Kasumi-1 (cell line): ENCODE measurements around the gene ADAMTS16.

Source experiments
- DNase-seq, 2 experiments: peaks; one replicate each; lab custom pipeline; 2025; lab: John Stamatoyannopoulos, UW

The ADAMTS16 gene

DNA sequence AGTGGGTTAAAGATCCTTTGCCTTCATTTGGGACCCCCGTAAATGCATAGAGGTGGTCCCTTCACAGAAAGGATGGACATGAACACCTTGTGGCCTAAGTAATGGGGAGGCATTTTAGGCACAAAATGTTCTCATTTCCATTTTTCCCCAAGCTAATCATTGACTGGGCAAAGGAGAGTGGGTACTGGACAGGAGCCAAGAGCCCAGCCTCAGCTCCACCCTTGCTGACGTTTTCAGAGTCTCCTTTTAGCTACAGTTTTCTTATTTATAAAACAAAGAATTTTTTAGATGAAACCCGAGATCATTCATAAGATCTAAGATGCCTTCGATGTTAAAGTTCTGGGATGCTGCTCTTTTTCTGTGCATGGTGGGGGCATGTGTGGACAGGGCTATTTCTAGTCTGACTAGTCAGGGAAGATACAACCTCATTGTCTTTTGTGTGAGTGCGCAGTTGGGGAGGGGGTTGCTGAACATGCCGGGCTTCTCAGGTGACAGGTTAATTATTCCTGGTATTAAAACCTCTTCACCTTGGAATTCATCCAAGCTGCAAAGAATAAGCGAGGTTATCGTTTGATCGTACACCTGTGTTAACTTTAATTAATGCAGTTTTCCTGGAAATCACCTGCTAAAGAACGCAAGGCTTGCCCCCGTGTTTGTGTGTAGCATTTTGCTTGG lies 48.4 kb downstream of the ADAMTS16 start:
- DNase-seq = no peak

DNA sequence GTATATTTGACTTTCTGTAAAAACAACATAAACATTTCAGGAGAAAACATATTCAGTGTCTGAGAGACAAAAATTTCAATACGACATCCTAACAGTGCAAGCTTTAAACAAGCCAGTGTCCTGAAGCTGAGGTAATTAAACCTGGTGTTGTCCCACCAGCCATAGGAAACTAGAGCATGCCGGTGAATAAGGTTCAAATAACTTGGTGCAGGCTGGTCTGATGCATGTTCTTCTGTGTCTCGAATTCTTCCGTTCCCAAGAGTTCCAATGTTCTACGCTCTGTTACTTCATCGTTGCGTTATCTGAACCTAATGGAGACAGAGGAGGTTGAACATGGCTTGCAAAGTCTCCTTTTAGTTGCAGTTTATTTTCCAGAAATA lies 48.9 kb downstream of the ADAMTS16 start:
- no peak for DNase-seq

GRCh38 chr5:5191906-5192305 lies 51.8 kb downstream of the ADAMTS16 start:
- DNase-seq = no peak

DNA sequence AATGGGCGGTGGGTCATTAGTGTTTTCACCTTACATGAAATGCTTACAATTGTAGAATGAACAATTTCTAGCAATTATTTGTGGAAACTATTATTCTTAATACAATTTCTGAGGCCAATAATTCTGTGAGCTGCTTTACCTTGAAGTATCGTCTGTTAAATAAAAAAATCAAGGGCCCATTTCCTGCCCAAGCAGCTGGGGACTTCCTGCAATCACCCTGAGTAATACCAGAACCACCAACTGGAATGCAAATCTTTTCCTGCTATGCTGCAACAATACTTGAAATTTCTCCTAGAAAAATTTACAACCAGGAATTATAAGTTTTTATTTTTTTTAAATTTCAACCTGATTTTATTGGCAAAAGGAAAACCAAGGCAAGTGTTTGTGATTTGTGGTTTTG lies 52.6 kb downstream of the ADAMTS16 start:
- no peak for DNase-seq

DNA sequence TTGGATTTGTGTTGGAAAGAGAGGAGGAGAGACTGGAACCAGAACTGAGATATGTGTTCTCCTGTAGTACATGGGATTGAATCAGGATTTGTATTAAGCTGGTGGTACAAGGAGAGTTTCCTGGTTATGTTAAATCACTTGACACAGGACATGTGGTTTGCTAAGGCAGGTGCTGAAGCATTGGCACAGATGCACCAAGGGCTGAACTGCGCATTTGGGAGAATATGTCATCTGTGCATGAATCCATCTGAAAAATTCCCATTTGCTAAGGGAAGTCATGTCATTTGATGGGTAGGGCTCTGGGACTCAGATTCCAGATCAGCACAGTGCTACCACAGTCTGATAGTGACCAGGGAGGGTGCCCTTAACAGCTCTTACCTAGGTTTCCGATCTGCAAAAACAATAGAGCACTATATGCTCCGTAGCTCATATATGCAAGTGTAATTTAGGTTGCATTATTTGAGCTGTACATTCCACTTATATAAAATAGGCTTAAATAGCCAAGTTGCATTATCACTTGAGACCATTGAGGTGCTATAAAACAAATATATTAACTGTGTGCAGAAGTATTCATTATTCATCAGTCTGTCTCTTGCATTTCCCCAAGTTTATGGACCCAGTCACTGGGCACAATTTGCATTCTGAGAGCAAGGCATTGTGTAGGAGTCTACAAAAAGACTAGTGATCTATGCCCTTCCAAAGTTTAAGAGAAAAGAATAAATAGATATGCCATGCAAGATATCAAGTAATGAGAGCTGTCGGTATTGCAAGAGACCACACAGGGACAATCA lies 55.2 kb downstream of the ADAMTS16 start:
- DNase-seq = no peak

DNA sequence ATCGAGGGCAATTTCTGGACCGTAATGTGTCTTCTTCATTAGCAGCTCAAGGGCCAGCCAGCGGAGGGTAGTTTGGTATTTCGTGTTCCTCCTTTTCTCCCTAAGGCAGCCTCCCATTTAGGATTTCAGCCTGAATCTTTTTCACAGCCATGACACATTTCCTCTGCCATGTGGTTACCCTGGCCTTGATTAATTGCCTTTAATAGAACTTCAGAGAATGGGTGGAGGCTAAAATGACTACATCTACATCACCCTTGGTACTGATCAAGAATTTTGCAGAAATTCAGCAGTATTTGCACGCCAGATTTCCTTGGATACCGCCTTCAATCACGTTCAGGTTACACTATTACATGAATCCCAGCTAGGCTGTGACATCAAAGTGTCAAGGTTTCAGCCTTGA lies 58.0 kb downstream of the ADAMTS16 start:
- DNase-seq = no peak

DNA sequence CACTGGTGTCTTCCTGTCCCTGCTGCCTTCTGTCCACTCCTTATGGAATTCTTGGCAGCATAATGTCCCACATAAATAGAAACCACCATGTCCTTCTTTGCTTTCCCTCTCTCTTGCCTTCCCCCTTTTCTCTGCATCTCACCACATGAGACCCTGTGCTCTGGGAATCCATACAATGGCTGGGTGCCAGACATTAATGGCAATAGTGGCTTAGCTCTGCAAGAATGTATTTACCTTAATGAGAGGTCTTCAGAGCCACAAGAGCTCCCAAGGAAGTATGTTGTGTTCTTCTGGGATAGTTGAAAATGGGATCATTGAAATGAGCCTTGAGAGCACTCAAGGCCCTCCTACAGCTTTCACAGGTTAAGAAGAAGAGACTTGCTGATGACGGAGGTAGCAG lies 58.7 kb downstream of the ADAMTS16 start:
- no peak for DNase-seq

DNA sequence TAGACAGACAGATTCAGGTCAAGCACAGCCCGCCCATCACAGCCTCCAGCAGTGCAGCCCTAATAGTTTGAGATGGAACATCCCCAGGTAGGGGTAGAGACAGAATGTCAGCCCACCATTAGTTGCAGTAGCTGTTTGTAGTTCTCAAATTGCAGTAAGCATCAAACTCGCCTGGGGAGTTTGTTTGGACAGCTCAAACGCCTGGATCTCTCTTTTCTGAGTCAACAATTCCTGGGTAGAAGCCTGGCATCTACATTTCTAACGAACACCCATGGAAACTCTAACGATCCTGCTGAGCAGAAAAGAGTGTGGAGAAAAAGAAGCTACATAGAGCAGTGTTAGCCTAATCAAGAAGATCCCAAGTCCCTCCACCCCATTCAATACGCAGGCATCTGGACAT lies 59.4 kb downstream of the ADAMTS16 start:
- no peak for DNase-seq

DNA sequence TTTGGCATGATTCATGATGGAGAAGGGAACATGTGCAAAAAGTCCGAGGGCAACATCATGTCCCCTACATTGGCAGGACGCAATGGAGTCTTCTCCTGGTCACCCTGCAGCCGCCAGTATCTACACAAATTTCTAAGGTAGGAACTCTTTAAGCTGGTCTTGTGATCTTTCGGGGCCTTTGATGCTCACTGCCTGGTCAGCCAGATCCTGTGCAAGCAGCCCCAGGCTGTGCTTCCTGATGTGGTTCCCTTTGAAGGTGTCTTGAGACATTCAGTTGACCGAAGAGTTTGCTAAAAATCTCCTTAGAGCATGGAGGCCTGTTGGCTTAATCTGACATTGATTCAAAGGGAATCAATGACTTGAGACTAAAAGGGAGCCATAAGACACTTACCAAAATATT lies 60.0 kb downstream of the ADAMTS16 start:
- DNase-seq = no peak

DNA sequence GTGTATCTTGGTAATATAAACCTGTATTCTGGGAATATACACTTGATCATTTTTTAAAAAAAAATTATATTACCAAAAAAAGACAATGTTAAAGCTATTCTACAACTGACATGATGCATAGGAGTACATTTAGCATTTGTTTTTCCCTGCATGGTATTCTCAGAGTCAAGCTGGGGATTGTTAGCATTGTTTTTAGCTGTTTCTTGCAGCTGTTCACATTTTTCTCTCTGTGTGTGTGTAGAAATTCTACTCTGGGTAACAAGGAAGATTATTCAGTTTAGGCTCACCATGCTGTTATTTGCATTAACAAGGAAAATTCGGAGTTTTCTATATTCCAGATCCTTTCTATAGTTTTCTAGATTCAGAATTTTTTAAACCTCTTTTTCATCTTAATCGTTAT lies 62.2 kb downstream of the ADAMTS16 start:
- no peak for DNase-seq

DNA sequence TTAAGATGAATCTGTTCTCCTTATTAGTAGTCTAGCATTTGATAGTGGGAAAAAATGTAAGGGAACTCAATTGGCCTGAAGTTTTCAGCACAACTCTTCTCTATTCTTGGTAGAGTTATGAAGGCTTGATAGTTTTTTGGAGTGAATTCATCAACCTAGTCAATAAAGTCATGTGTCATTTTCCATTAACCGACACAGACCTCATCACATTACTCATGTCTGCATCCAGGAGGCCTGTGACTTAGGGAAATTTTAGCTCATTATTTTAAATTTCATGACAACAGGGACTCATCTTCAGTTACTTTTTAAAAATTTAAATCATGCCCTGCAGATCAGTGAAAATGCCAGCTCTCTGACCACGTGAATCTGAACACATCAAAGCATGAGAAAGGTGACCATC lies 63.3 kb downstream of the ADAMTS16 start:
- DNase-seq = no peak

DNA sequence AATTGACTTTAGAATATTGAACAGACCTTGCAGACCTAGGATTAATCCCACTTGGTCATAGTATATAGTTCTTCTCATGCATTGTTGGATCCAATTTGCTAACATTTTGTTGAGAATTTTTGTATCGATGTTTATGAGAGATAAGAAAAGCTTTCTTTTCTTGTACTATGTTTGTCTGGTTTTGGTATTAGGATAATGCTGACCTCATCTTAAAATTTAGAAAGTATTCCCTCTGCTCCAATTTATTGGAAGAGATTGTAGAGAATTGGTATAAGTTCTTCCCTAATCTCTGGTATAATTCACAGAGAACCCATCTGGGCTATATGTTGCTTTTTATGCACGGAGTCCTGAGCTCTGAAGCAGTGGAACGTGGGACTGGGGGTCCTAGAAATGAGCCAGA lies 67.7 kb downstream of the ADAMTS16 start:
- DNase-seq = no peak

DNA sequence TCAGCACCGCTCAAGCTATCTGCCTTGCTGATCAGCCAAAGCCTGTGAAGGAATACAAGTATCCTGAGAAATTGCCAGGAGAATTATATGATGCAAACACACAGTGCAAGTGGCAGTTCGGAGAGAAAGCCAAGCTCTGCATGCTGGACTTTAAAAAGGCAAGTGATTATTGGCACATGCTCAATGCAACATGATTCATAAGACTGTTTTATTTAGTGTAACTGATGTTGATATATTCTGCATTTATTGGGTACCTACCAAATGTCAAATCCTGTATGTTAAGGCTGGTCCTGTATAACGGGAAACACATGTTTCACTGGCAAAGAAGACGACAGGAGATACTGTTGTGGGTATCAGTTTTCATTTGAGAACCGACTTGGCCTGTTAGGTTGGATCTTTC lies 69.0 kb downstream of the ADAMTS16 start:
- DNase-seq = no peak

DNA sequence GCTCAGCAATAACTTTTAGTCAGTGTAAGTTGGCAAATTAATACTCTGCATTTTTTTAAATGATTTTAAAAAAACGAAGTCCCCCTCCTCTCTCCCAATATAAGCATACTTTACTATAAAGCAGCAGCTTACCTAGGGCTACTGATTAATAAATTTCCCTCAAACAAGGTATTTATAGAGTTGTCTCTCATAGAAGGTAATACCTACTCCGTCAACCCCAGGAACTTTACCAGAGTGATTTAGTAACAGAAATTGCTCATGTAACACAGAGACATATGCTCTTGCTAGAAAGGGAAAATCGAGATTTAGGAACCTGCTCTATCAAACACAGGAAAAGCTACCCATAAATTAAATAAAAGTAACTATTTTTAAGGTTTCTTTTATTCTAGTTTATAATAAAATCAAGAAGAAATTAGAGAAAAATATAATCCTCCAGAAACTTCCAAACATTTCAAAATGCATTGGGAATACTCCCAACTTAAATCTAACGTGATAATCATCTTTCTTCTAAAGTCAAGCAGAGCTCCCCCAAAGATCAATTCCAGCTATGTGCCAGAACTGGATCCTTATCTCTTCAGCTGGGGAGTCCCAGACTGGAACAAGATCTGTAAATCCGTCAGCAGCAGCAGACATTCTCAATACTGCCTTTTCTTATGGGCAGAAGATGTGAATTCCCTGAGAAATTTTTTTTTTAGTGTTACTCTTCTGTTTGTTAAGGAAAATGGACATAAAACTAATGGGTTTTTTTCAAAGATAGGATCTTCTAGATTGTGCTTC lies 69.6 kb downstream of the ADAMTS16 start:
- no peak for DNase-seq

GRCh38 chr5:5217371-5217770 lies 77.2 kb downstream of the ADAMTS16 start:
- DNase-seq = no peak

DNA sequence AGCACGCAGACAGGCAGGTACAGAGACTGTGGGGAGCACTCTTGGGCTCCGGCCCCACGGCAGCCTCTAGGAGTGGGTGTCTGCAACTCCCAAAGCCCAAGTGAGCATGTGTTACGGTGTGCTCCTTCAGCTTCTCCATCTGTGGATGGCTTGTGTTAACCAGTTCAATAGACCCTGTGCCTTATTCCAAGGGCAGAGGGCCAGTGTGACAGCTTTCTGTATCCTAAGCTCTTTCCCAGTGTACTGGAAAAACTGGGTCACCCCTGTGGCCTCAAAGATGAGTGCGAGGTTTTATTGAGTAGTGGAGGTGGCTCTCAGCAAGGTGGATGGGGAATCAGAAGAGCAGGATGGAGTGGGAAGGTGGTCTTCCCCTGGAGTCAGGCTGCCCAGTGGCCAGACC lies 78.3 kb downstream of the ADAMTS16 start:
- no peak for DNase-seq

DNA sequence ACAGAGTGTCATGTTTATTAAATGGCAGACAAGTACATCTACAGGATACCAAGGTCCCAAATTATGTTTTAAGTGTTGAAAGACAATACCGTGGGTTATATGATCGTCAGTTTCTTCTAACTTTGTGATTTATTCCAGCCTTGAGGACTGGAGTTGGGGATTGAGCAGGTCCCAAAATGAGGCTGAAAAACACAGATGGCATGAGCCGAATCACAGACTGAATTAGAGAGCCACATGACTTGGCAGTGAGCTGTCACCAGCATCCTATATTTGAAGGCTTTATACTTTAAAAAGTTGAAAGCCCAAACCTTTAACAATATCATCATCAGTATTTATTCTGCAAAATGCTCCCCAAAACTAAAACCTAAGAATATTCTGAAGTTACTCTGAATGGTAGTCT lies 79.4 kb downstream of the ADAMTS16 start:
- no peak for DNase-seq

- DNase-seq = no peak
Measured at GRCh38 chr5:5220901-5221631, 80.9 kb downstream of the ADAMTS16 start.

- DNase-seq = no peak
Measured at GRCh38 chr5:5221724-5222123, 81.6 kb downstream of the ADAMTS16 start.

DNA sequence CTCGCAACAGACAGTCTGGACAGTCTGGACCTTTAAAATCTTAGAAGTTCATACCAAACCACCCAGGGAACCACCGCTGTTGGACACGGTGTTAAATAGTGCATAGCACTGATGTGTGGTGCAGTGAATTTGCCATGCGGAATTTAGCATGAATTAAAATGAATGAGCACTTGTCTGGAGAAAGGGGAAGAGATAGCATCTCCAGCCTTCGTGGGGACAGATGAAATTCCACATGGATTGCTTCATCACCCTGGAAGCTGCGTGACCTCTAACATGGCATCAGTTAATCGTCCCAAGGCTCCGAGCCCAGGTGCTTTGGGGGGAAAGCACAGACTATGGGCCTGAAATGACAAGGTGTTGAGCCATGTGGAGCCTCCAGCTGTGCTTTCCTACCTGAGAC lies 91.4 kb downstream of the ADAMTS16 start:
- no peak for DNase-seq

GRCh38 chr5:5234912-5235311 lies 94.8 kb downstream of the ADAMTS16 start:
- no peak for DNase-seq

DNA sequence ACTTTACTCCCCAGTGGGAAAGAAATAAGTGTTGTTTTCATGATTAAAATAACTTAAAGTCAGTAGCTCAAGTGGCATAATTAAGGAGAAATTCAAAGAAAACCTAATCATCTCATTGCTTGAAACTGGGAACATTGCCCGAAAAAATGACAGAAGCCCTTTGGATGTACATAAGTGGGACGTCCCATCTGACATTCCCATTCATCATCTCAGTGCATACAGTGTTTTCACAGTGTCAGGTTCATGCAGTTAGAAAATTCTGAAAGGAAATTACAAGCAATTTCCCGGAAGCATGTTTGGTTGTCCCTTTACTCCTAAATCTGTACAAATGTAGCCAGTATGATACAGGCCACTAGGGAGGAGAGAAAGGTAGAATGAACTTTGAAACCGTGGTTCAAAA lies 95.6 kb downstream of the ADAMTS16 start:
- no peak for DNase-seq
